Activated naive CD8-positive, alpha-beta T cell treated with anti-CD3 and anti-CD28 coated beads, Interleukin-2, amount 10 ng/mL, durations not matched to agents 7 days and 5 days (primary cell): ENCODE results near the gene CCDC73. TPM values are rescaled to one million over a fixed set of nuclear protein-coding genes. Genes with fewer than 3 reads are reported as not detected.
A peak's percentile ranks its signal among the peaks of the same experiment; 100 is the strongest.
"Not testable (repeated sequence)": the region's sequence is repeated elsewhere in the genome, so short reads cannot be mapped to it uniquely, and the experiment has no call there.

Experiments
- ATAC-seq: fragments of 150-1000 bp; cut with Tn5 transposase; one replicate; pipeline ENCODE4 v1.10.0; 2021; ENCODE audit warnings: low read depth, moderate library complexity
- POLR2A ChIA-PET: fragments of 350-600 bp; sonication (Branson Sonifier 250); formaldehyde crosslinking; loops from one replicate; lab custom pipeline; 2021; ENCODE audit warnings: antibody characterized with exemption; lab: Charles Lee
- DNase-seq: peaks from one replicate; pipeline ENCODE4 v3.0.0; 2021
- H3K27ac Mint-ChIP-seq: one replicate; pipeline ENCODE4 v1.8.0; 2022; ENCODE audit warnings: mild to moderate bottlenecking, mixed read lengths
- H3K27me3 Mint-ChIP-seq: one replicate; pipeline ENCODE4 v1.8.0; 2022; ENCODE audit warnings: mild to moderate bottlenecking, moderate library complexity, mixed read lengths
- H3K36me3 Mint-ChIP-seq: one replicate; pipeline ENCODE4 v1.8.0; 2021; ENCODE audit warnings: mild to moderate bottlenecking, mixed read lengths
- H3K4me1 Mint-ChIP-seq: one replicate; pipeline ENCODE4 v1.8.0; 2021; ENCODE audit warnings: mixed read lengths
- H3K4me3 Mint-ChIP-seq: one replicate; pipeline ENCODE4 v1.8.0; 2022; ENCODE audit warnings: mild to moderate bottlenecking, moderate library complexity, mixed read lengths
- H3K9me3 Mint-ChIP-seq: one replicate; pipeline ENCODE4 v1.8.0; 2021; ENCODE audit warnings: mixed read lengths
- total RNA-seq, 2 experiments: library from RNA; stranded (reverse); gene quantifications; one replicate each; pipeline ENCODE4 v1.2.3, GENCODE V29; 2021

Gene CCDC73
- total RNA-seq, 2 experiments from 2014 or later, result 0.14 TPM; not detected in 1

GRCh38 chr11:32786811-32787210 is 7.7 kb downstream of the CCDC73 start:
- Mint-ChIP-seq H3K27ac (no peak overlapping the region), H3K36me3 (no peaks in the 10 kb centered on the region), H3K9me3 (no peaks in the 10 kb centered on the region), H3K4me3 (no peak overlapping the region), H3K27me3 (peaks cover 45% of the 10 kb centered on the region), H3K4me1 (no peaks in the 10 kb centered on the region)
- ATAC-seq (no peak), DNase-seq (no peak)
- POLR2A ChIA-PET, result no interaction called here

- Mint-ChIP-seq H3K4me1 (no peaks in the 10 kb centered on the region), H3K27me3 (peaks cover 45% of the 10 kb centered on the region), H3K27ac (no peak overlapping the region), H3K36me3 (no peaks in the 10 kb centered on the region), H3K9me3 (no peaks in the 10 kb centered on the region), H3K4me3 (no peak overlapping the region)
- POLR2A ChIA-PET, result no interaction called here
- no peak for ATAC-seq
- DNase-seq, result no peak
Observed at GRCh38 chr11:32785262-32785661, 9.2 kb downstream of the CCDC73 start.

- POLR2A ChIA-PET, result no interaction called here
- Mint-ChIP-seq H3K27me3 (peaks cover 29% of the 10 kb centered on the region), H3K27ac (no peak overlapping the region), H3K36me3 (no peaks in the 10 kb centered on the region), H3K9me3 (no peaks in the 10 kb centered on the region), H3K4me3 (no peak overlapping the region), H3K4me1 (peaks cover 6% of the 10 kb centered on the region)
- ATAC-seq (no peak), DNase-seq (no peak)
Observed at GRCh38 chr11:32781721-32782120, 12.7 kb downstream of the CCDC73 start.

GRCh38 chr11:32780839-32781238 is 13.6 kb downstream of the CCDC73 start:
- H3K4me3 Mint-ChIP-seq, result not testable (repeated sequence)

DNA sequence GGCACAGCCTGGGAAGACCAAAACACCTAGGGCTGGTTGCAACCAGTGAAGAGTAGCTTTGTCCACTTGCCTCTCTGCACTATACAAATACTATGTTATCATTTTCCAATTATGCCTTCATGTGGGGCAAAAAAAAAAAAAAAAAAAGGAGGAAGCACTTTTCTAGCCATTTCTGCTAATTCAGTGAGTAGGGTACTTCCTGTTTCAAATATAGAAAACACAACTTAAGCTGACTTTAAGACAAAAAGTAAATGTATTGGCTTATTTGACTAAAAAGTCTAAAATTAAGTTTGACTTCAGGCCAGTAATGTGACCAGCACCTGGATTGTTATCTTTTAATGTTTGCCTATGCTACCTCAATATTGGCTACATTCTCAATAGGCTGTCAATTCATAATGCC is 15.3 kb downstream of the CCDC73 start:
- H3K27me3 Mint-ChIP-seq, result peaks cover 26% of the 10 kb centered on the region
- H3K4me3 Mint-ChIP-seq, result no peak overlapping the region
- H3K36me3 Mint-ChIP-seq, result no peaks in the 10 kb centered on the region
- DNase-seq (no peak), ATAC-seq (no peak)
- no peaks in the 10 kb centered on the region for H3K9me3 Mint-ChIP-seq
- peaks cover 17% of the 10 kb centered on the region for H3K4me1 Mint-ChIP-seq
- POLR2A ChIA-PET, result interaction anchor here (0.7 kb wide), 1 partner anchor 184 kb away, joined by 4 read pairs; no protein-coding TSS in a partner anchor
- H3K27ac Mint-ChIP-seq, result no peak overlapping the region

More at GRCh38 chr11:32780839-32781238, 13.6 kb downstream of the CCDC73 start:
- H3K9me3 Mint-ChIP-seq, DNase-seq, ATAC-seq, POLR2A ChIA-PET, H3K36me3 Mint-ChIP-seq, H3K27ac Mint-ChIP-seq: not testable (repeated sequence)
- Mint-ChIP-seq H3K4me1 (peaks cover 13% of the 10 kb centered on the region), H3K27me3 (peaks cover 29% of the 10 kb centered on the region)

DNA sequence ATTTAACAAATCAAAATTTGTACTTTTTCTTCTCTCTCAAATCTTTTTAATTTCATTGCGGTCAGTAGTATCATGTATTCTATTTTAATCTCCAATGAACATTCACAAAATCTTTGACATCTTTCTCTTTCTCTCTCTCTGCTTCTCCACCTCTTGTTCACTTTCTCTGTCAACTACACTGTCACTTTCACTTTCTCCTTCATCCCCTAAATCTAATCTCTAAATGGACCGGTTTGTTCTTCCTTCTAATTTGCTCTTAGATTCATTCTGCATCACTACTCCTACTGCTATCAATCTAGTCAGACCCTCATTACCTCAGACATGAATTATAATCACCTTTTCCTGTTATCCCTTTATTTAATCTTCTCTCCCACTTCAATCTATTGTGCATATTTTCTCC is 18.6 kb downstream of the CCDC73 start:
- Mint-ChIP-seq H3K27ac (peak overlapping the region; percentile 38), H3K9me3 (no peaks in the 10 kb centered on the region)

DNA sequence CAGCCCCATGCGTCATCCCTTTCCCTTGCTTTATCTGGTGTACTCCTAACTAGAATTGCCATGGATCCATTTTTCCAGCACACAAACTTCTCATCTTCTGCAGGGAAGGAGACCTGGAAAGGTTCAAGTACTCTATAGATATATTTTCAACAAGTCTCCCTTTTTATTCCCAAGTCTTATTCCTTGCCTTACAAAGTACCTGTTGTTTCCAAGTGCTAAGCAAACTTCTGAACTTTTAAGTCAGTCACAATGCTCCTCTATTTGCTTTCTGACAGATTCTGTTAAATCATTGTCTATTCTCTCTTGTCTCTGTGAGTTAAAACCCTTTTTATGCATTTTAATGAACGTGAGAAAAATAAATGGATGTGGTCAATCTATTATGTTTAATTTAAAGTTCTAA is 20.4 kb downstream of the CCDC73 start:
- no peak overlapping the region for H3K4me3 Mint-ChIP-seq
- no peaks in the 10 kb centered on the region for H3K9me3 Mint-ChIP-seq
- peaks cover 4% of the 10 kb centered on the region for H3K27me3 Mint-ChIP-seq
- H3K4me1 Mint-ChIP-seq, result peaks cover 15% of the 10 kb centered on the region
- H3K36me3 Mint-ChIP-seq, result no peaks in the 10 kb centered on the region
- POLR2A ChIA-PET, result no interaction called here
- DNase-seq, result no peak
- no peak overlapping the region for H3K27ac Mint-ChIP-seq
- no peak for ATAC-seq

More for the DNA sequence above, 18.6 kb downstream of the CCDC73 start:
- Mint-ChIP-seq H3K36me3 (no peaks in the 10 kb centered on the region), H3K27me3 (peaks cover 4% of the 10 kb centered on the region), H3K4me3 (peak overlapping the region; percentile 65), H3K4me1 (peaks cover 17% of the 10 kb centered on the region)
- POLR2A ChIA-PET, result no interaction called here
- ATAC-seq (peak; percentile 54), DNase-seq (no peak)

GRCh38 chr11:32772731-32773130 is 21.7 kb downstream of the CCDC73 start:
- POLR2A ChIA-PET, result no interaction called here
- no peaks in the 10 kb centered on the region for H3K36me3 Mint-ChIP-seq

DNA sequence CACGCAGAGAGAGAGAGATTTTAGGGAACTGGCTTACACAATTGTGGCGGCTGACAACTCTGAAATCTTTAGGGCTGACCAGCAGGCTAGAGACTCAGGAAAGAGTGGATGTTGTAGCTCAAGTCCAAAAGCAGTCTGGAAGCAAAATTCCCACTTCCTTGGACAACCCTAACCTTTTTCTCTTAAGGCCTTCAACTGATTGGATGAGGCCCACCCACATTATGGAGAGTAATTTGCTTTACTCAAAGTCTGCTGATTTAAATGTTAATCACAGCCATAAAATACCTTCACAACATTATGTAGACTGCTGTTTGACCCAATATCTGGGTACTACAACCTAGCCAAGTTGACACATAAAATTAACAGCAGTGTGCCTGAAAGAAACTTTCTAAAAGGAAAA is 32.7 kb downstream of the CCDC73 start:
- H3K4me3 Mint-ChIP-seq, H3K4me1 Mint-ChIP-seq, POLR2A ChIA-PET, H3K36me3 Mint-ChIP-seq, ATAC-seq, H3K9me3 Mint-ChIP-seq, H3K27ac Mint-ChIP-seq, DNase-seq: not testable (repeated sequence)
- H3K27me3 Mint-ChIP-seq, result peaks cover 16% of the 10 kb centered on the region

More at GRCh38 chr11:32772731-32773130, 21.7 kb downstream of the CCDC73 start:
- Mint-ChIP-seq H3K4me1 (peaks cover 11% of the 10 kb centered on the region), H3K4me3 (no peak overlapping the region), H3K27ac (no peak overlapping the region), H3K27me3 (peaks cover 8% of the 10 kb centered on the region), H3K9me3 (no peaks in the 10 kb centered on the region)
- ATAC-seq (no peak), DNase-seq (no peak)

DNA sequence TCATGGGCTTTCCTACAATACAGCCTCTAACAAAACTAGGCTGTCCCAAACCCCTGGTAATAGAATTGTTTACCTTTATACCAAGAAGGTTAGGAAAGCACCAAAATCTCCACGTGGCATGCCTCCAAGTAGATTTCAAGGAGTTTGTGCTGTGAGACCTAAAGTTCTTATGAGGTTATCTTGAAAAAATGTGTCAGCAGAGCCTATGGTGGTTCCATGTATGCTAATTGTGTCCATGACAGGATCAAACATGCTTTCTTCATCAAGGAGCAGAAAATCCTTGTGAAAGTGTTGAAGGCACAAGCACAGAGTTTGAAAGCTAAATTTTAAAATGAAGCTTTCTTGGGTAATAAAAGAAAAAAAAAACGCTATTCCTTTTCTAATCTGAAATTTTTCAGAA is 36.2 kb downstream of the CCDC73 start:
- ATAC-seq (no peak), DNase-seq (no peak)
- Mint-ChIP-seq H3K4me1 (no peaks in the 10 kb centered on the region), H3K4me3 (no peak overlapping the region), H3K27ac (no peak overlapping the region), H3K36me3 (no peaks in the 10 kb centered on the region), H3K9me3 (no peaks in the 10 kb centered on the region), H3K27me3 (peaks cover 19% of the 10 kb centered on the region)
- POLR2A ChIA-PET, result no interaction called here

DNA sequence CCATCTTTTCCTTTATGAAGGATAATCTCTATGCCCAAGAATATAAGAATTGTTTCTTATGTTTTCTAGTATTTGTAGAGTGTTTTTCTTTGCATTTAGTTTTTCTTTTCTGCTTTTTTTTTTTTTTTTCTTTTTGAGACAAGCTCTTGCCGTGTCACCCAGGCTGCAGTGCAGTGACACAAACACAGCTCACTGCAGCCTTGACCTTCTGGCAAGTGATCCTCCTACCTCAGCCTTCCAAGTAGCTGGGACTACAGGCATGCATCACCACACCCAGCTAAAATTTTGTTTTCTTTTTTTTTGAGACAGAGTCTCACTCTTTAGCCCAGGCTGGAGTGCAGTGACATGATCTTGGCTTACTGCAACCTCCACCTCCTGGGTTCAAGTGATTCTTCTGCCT is 41.3 kb downstream of the CCDC73 start:
- ATAC-seq, DNase-seq, H3K27ac Mint-ChIP-seq, H3K4me1 Mint-ChIP-seq, H3K36me3 Mint-ChIP-seq, H3K4me3 Mint-ChIP-seq, H3K9me3 Mint-ChIP-seq, POLR2A ChIA-PET: not testable (repeated sequence)
- H3K27me3 Mint-ChIP-seq, result peaks cover 12% of the 10 kb centered on the region

GRCh38 chr11:32752001-32752400 is 42.5 kb downstream of the CCDC73 start:
- Mint-ChIP-seq H3K27ac (no peak overlapping the region), H3K9me3 (no peaks in the 10 kb centered on the region)
- POLR2A ChIA-PET, result no interaction called here

DNA sequence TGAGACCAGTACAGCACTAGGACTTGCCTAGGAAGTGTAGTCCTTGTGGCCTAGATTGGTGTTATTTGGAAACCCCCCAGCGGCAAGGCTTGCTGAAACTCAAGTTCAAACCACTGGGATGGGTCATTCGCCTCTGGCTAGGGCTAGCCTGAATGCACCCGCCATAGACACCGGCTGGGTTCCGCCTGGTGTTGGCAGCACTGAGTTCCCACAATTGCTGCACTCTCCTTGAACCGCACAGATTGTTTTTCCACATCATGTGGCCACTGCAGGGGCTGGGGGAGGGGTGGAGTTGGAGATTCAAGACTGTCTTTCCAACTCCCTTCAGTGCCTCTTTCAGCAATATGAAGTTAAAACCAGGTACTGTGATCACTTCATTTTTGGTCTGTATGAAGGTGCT is 43.1 kb downstream of the CCDC73 start:
- POLR2A ChIA-PET, result no interaction called here
- DNase-seq (no peak), ATAC-seq (no peak)
- Mint-ChIP-seq H3K36me3 (no peaks in the 10 kb centered on the region), H3K27me3 (peaks cover 6% of the 10 kb centered on the region), H3K4me1 (no peaks in the 10 kb centered on the region), H3K4me3 (no peak overlapping the region), H3K9me3 (no peaks in the 10 kb centered on the region), H3K27ac (no peak overlapping the region)

More at GRCh38 chr11:32752001-32752400, 42.5 kb downstream of the CCDC73 start:
- H3K4me3 Mint-ChIP-seq, result no peak overlapping the region
- H3K27me3 Mint-ChIP-seq, result peaks cover 8% of the 10 kb centered on the region
- no peaks in the 10 kb centered on the region for H3K36me3 Mint-ChIP-seq
- ATAC-seq (no peak), DNase-seq (no peak)
- no peaks in the 10 kb centered on the region for H3K4me1 Mint-ChIP-seq

- DNase-seq (no peak), ATAC-seq (no peak)
- no peaks in the 10 kb centered on the region for H3K4me1 Mint-ChIP-seq
- POLR2A ChIA-PET, result no interaction called here
- H3K27ac Mint-ChIP-seq, result no peak overlapping the region
- H3K4me3 Mint-ChIP-seq, result no peak overlapping the region
- peaks cover 7% of the 10 kb centered on the region for H3K27me3 Mint-ChIP-seq
- peaks cover 3% of the 10 kb centered on the region for H3K9me3 Mint-ChIP-seq
- H3K36me3 Mint-ChIP-seq, result no peaks in the 10 kb centered on the region
Observed at GRCh38 chr11:32729976-32730375, 64.5 kb downstream of the CCDC73 start.

DNA sequence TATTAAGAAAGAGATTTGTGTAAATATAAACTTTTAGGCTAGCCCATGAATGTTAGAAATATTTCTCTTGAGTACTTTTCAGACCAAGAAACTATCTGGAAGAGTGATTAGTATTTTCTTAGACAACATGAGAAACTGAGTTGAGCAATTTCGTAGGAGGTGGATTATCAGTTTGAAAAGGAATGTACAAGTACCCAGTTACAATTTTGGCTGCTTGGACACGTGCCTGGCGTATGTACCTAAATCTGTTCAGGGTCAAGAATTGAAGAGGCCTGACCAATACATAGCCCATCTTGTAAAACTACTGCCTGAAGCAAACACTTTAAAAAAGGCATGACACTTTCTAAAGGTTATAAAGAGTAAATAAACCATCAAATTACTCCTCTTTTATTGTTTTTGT is 71.1 kb downstream of the CCDC73 start:
- Mint-ChIP-seq H3K4me1 (no peaks in the 10 kb centered on the region), H3K9me3 (no peaks in the 10 kb centered on the region), H3K27me3 (peaks cover 14% of the 10 kb centered on the region), H3K4me3 (no peak overlapping the region), H3K36me3 (no peaks in the 10 kb centered on the region), H3K27ac (no peak overlapping the region)
- POLR2A ChIA-PET, result no interaction called here
- DNase-seq, result no peak
- no peak for ATAC-seq
